HEK293T (cell line): Measurements from ENCODE around the gene LRIG3.

Experiments used
- CTCF ChIA-PET: fragments of 350-600 bp; formaldehyde crosslinking; extraction: SDS; loops from one replicate; lab custom pipeline; 2021; ENCODE audit warnings: antibody characterized with exemption, inconsistent platforms; lab: Yijun Ruan, JAX
- POLR2A ChIA-PET: fragments of 350-600 bp; formaldehyde crosslinking; extraction: SDS; loops from one replicate; lab custom pipeline; 2020; ENCODE audit warnings: antibody characterized with exemption, inconsistent platforms; lab: Yijun Ruan, JAX
- DNase-seq: peaks from one replicate; pipeline ENCODE4 v3.0.0; 2012; ENCODE audit warnings: mixed read lengths; ENCODE audit errors: extremely low spot score
- ARNT ChIP-seq: fragments of 450-650 bp; IDR thresholded peaks from 2 replicates; pipeline ENCODE4 v1.6.1; 2017; ENCODE audit warnings: mild to moderate bottlenecking
- BHLHE40 ChIP-seq: fragments of 450-650 bp; IDR thresholded peaks from 2 replicates; pipeline ENCODE4 v1.6.1; 2016; ENCODE audit warnings: mild to moderate bottlenecking, moderate library complexity, borderline replicate concordance
- ELF4 ChIP-seq: fragments of 450-650 bp; IDR thresholded peaks from 2 replicates; pipeline ENCODE4 v1.6.1; 2017; ENCODE audit warnings: antibody characterized with exemption
- FOXA1 ChIP-seq: fragments of 450-650 bp; IDR thresholded peaks from 2 replicates; pipeline ENCODE4 v1.6.1; 2016; ENCODE audit warnings: mild to moderate bottlenecking
- FOXK2 ChIP-seq: fragments of 450-650 bp; IDR thresholded peaks from 2 replicates; pipeline ENCODE4 v1.6.1; 2016; ENCODE audit warnings: mild to moderate bottlenecking
- FOXM1 ChIP-seq: fragments of 450-650 bp; IDR thresholded peaks from 2 replicates; pipeline ENCODE4 v1.6.1; 2017; ENCODE audit warnings: mild to moderate bottlenecking, borderline replicate concordance
- HDGF ChIP-seq: fragments of 450-650 bp; IDR thresholded peaks from 2 replicates; pipeline ENCODE4 v1.6.1; 2017; ENCODE audit warnings: antibody characterized with exemption, borderline replicate concordance
- L3MBTL2 ChIP-seq: fragments of 450-650 bp; conservative IDR thresholded peaks from 2 replicates; pipeline ENCODE4 v1.6.1; 2016; ENCODE audit warnings: mild to moderate bottlenecking
- LEF1 ChIP-seq: fragments of 450-650 bp; IDR thresholded peaks from 2 replicates; pipeline ENCODE4 v1.6.1; 2017; ENCODE audit warnings: mild to moderate bottlenecking, borderline replicate concordance
- NFRKB ChIP-seq: fragments of 450-650 bp; IDR thresholded peaks from 2 replicates; pipeline ENCODE4 v1.6.1; 2016; ENCODE audit warnings: mild to moderate bottlenecking, moderate library complexity
- SP1 ChIP-seq: fragments of 450-650 bp; IDR thresholded peaks from 2 replicates; pipeline ENCODE4 v1.6.1; 2017
- SUZ12 ChIP-seq: fragments of 450-650 bp; IDR thresholded peaks from 2 replicates; pipeline ENCODE4 v1.6.1; 2016; ENCODE audit warnings: mild to moderate bottlenecking
- TARDBP ChIP-seq: fragments of 450-650 bp; IDR thresholded peaks from 2 replicates; pipeline ENCODE4 v1.6.1; 2016
- ZNF384 ChIP-seq: fragments of 450-650 bp; IDR thresholded peaks from 2 replicates; pipeline ENCODE4 v1.6.1; 2016
- TF ChIP-seq, protein P1 (sequence below): fragments of 450-650 bp; IDR thresholded peaks from 2 replicates; pipeline ENCODE4 v1.6.1; 2016

LRIG3 gene

DNA sequence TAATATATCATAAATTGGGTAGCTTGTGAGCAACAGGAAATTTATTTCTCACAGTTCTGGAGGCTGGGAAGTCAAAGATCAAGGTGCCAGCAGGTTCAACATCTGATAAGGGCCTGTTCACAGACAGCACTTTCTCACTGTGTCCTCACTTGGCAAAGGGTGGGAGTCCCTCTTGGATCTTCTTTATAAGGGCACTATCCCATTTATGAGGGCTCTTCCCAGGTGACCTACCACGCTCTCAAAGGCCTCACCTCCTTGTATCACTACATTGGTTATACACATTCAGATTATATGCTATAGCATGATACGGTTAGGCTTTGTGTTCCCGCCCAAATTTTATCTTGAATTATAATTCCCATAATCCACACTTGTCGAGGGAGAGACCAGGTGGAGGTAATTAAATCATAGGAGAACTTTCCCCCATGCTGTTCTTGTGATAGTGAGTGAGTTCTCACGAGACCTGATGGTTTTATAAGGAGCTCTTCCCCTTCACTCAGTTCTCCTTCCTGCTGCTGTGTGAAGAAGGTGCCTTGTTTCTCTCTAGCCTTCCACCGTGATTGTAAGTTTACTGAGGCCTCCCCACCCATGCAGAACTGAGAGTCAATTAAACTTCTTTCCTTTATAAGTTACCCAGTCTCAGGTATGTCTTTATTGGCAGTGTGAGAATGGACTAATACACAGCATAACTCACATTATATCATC is 19.2 kb upstream of the LRIG3 start:
- ChIA-PET POLR2A (no interaction called here), CTCF (interaction anchor here (0.7 kb wide), 1 partner anchor 1099 kb away, joined by 3 read pairs; no protein-coding TSS in a partner anchor)
- TF ChIP-seq, protein P1, sequence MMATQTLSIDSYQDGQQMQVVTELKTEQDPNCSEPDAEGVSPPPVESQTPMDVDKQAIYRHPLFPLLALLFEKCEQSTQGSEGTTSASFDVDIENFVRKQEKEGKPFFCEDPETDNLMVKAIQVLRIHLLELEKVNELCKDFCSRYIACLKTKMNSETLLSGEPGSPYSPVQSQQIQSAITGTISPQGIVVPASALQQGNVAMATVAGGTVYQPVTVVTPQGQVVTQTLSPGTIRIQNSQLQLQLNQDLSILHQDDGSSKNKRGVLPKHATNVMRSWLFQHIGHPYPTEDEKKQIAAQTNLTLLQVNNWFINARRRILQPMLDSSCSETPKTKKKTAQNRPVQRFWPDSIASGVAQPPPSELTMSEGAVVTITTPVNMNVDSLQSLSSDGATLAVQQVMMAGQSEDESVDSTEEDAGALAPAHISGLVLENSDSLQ, result no peak
- TF ChIP-seq ARNT (no peak), NFRKB (no peak), SUZ12 (no peak), ELF4 (no peak), HDGF (no peak), FOXK2 (no peak), LEF1 (no peak), BHLHE40 (no peak), FOXA1 (no peak), L3MBTL2 (no peak), SP1 (no peak), TARDBP (no peak)

DNA sequence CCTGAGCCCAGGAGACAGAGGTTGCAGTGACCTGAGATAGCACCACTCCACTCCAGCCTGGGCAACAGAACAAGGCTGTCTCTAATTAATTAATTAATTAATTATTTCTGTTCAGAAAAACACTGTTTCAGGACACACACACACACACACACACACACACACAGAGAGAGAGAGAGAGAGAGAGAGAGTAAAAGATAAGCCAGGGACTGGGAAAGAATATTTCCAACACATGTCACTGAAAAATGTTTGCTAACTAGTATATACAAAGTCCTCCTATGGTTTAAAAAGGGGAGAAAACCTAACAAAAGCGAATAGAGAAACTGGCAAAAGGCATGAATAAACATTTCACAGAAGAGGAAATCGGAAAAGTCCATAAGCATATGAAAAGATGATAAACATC is 18.1 kb upstream of the LRIG3 start:
- ChIA-PET POLR2A (no interaction called here), CTCF (no interaction called here)
- no peak for DNase-seq
- TF ChIP-seq FOXA1 (no peak), ELF4 (no peak), SUZ12 (no peak), ZNF384 (no peak)
- TF ChIP-seq, protein P1, result no peak

More for the DNA sequence above, 19.2 kb upstream of the LRIG3 start:
- no peak for DNase-seq

DNA sequence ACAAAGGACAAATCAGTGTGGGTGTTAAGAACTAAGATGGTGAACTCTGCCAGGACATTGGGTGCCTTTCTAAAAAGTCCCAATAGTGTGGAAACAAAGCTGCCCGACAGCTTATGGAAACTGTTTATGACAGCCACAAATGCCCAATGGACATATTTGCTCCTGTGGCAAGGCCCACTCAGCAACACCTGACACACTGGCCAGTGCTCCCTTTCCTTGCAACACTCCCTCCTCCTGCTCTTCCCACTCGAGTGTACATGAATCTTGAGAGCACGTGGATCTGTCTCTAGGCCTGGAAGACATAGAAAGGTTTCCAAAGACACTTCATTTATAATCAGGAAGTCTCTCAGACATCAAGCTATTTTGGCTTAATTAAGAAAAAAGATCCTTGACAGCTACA is 14.2 kb upstream of the LRIG3 start:
- POLR2A ChIA-PET, result interaction anchor here (3.4 kb wide), 1 partner anchor 14 kb away, joined by 15 read pairs; the partner anchor contains the start of gene LRIG3
- DNase-seq, result no peak
- CTCF ChIA-PET, result no interaction called here
- TF ChIP-seq ELF4 (no peak), BHLHE40 (no peak), L3MBTL2 (no peak), ARNT (no peak), ZNF384 (no peak), HDGF (no peak), SP1 (no peak), SUZ12 (no peak), TARDBP (no peak), FOXM1 (no peak), FOXK2 (no peak), NFRKB (no peak), LEF1 (no peak), FOXA1 (no peak)
- TF ChIP-seq, protein P1, result no peak

DNA sequence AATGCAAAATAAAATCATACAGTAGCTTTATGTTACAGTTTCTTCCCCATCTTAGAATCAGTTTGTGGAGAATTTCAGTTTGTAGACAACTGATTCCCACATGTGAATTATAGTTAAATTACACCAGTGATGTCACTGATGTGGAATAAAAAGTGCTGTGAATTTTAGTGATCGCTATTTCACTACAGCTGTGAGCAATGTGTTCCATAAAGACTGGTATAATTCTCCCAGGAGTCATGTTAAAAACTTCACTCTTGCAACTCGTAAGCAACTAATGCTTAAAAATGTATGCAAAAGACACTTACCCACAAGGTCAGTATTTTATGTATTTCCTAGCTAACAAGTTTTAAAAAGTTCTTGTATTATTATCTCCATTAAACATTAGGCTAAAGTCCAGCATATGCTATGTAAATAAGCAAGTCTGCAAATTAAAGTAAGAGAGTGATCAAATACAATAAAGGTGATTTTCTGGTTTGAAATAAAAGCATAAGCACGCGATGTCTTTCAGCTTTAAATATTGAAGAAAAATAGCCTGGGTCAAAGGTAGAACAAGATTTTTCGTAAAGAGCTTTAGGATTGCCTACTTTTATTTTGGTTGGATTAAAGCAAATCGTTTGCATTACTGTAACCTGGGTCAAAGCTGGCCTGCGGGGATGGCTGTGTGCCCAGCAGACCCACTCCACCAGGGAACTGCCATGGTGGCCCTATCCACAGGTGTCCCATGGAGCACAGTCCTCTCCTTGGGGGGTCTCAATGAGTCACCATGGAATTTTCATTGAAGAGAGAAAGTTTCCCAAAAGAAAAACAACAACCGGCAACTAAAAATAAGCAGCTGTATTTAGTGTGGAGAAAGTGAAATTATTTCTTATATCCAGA is 12.7 kb upstream of the LRIG3 start:
- CTCF ChIA-PET, result no interaction called here

DNA sequence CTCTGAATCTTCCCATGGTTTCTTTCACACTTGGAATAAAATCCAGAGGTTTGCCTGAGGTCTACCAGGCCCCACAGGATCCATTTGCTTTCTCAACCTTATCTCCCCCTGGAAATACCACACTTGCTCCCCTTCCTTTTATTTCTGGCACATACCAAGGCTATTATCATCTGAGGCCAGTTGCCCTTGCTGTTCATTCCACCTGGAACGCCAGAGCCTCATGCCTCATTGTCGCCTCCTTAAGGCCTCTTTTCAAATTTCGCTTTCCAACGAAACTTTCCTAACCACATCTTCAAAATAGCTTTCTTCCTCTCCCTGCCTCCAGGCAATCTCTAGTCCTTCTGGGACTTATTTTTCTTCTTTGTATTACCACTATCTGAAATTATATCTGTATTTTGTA is 11.2 kb upstream of the LRIG3 start:
- DNase-seq, result no peak
- ChIA-PET POLR2A (interaction anchor here (3.4 kb wide), 1 partner anchor 11 kb away, joined by 15 read pairs; the partner anchor contains the start of gene LRIG3), CTCF (no interaction called here)
- TF ChIP-seq FOXK2 (no peak), HDGF (no peak), NFRKB (no peak), FOXA1 (no peak), LEF1 (no peak), ARNT (no peak), ZNF384 (no peak)

More for the DNA sequence above, 12.7 kb upstream of the LRIG3 start:
- no peak for TF ChIP-seq ELF4
- TF ChIP-seq L3MBTL2, result no peak
- TF ChIP-seq, protein P1, result no peak
- TF ChIP-seq TARDBP, result no peak
- TF ChIP-seq LEF1, result no peak
- TF ChIP-seq ZNF384, result no peak
- POLR2A ChIA-PET, result interaction anchor here (3.4 kb wide), 1 partner anchor 13 kb away, joined by 15 read pairs; the partner anchor contains the start of gene LRIG3
- DNase-seq, result no peak
